Measurements from ENCODE around the gene EMD. TPM values are rescaled to one million over a fixed set of nuclear protein-coding genes. Genes with fewer than 3 reads are reported as not detected.
"Not testable (repeated sequence)": the region's sequence is repeated elsewhere in the genome, so short reads cannot be mapped to it uniquely, and the experiment has no call there.

EMD gene
- total RNA-seq, 1 donor from 2014 or later, result 55.9 TPM

DNA sequence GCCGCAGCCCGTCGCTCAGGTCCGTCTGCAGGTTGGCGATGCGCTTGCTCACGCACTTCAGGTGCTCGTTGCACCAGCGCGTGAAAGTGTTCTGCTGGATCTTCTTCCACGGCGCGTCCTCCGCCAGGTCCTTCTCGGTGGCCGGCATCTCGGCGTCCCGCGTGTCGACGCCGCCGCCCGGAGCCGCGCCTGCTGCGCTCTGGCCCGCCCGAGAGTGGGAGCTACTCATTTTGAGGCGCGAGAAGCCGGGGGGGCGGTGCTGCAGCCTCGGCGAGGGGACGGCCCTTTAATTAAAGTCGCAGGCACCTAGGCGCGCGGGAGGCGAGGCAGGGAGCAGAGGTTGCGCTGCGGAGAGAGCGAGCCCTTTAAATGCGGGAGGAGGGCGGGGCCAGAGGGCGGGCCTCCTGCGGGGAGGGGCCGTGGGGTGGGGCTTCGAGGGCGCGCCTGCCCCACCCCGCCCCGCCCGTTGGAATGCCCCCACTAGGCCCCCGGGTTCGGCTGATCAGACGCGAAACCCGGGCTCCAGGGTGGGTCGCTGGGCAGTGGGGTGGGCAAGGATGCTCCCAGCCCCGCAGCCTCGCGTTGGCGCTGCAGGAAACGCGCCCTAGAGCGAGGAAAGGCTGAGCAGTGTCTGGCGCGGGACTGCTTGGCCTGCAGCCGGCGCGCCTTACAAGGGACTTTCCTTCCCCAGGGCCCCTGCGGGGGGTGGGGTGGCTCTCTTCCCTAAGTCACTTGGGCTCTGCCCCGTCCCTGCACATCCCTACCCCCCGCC is 7.9 kb upstream of the EMD start:
- intact Hi-C loops (cut with micrococcal nuclease), result loop anchor here (1.0 to 10.0 kb wide), 6 partner anchors 8 to 646 kb away; partner anchors contain the start of genes ABCD1, ARHGAP4, BCAP31 and EMD

DNA sequence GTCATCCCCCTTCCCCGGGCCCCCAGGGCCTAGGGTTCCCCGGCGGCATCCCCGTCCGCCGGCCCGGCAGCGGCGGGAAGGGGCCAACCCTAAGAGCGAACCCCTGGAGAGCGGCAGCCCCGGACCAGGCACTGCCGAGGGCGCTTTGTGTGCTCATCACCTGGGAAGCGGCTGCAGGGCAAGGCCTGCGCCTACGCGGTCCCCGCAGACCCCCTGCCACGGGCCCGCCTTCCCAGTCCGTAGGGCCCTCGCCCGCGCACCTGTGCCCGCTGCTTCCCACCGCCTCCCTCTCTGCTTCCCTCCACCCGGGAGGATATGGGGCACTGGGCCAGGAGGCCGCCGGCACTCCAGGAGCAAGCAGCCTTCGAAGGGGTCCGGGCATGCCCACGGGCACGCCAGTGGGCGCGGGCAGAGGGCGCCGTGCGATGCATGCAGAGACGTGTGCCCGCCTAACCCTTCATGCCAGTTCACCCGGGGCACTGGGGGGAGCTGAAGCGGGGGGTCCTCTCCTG is 7.2 kb upstream of the EMD start:
- intact Hi-C loops (cut with micrococcal nuclease), result loop anchor here (1.0 to 10.0 kb wide), 6 partner anchors 7 to 647 kb away; partner anchors contain the start of genes ABCD1, ARHGAP4, BCAP31 and EMD

DNA sequence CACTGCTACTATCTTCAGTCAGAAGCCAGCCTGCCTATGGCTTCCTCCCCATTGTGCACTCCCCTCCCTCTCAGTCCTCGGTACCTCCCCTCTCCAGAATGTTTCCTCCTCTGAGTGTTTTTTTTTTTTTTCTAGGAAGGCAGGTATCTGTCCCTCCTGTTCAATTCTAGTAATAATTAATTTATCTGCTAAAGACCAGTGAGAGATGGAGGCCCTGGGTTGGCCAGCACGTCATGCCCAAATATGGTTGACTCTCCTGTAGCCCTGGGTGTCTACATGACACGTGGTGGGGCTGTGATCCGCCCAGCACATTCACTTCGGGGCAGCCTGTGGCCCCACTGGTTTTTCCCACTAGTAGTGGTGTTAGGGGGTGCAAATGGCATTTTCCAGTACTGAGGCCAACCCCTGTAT is 6.5 kb upstream of the EMD start:
- intact Hi-C loops (cut with micrococcal nuclease), result loop anchor here (1.0 to 10.0 kb wide), 4 partner anchors 162 to 648 kb away; partner anchors contain the start of genes ABCD1, ARHGAP4, BCAP31 and HCFC1

GRCh38 chrX:154373340-154374306 is 5.5 kb upstream of the EMD start:
- intact Hi-C loops (cut with micrococcal nuclease), result loop anchor here (1.0 to 10.0 kb wide), 4 partner anchors 161 to 649 kb away; partner anchors contain the start of genes ABCD1, ARHGAP4, BCAP31 and HCFC1

DNA sequence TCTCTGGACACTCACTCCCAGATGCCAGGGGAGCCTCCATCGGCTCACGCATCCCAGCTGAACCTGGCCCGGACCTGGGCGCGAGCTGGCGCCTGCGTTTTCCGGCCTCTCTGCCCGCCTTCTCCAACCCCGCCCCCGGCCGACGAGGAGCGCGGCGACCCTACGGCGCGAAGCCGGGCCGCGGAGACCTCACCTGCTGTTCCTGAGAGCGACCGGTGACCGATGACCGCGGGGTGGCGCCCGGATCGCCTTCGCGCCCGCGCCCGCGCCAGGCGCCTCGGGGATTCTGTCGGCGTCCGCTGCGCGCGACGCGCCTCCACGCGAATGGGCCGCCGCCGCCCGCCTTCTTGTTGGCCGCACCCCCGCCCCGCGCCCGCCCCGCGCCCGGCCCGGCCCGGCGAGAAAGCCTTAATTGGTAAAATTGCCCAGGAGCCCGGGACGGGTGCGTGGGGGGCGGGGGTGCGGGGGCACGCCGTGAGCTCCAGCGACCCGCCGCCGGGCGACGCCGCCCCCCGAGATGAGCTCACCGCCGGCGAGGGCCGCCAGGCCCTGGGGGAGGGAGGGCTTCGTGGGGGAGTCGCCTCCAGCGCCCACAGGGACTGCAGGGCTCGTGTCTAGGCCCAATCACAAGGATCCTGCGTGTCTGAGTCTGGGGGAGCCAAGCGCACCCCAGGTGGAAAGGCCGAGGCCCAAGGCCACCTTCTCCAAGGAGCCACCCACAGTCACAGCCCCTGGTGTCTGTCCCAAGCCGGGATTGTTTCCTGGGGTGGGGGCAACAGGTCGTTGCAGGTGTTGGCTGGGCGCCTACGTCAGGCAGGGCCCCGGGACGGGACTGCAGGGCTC is 4.6 kb upstream of the EMD start, which contains the start of gene FLNA:
FLNA (minus strand) TSS at position 322 of the 843 bp plus-strand sequence. CDS start 3,389 bp downstream, outside the sequence.
- intact Hi-C loops (cut with micrococcal nuclease), result loop anchor here (5.0 to 10.0 kb wide), 3 partner anchors 402 to 650 kb away; partner anchors contain the start of genes ABCD1, ARHGAP4, BCAP31 and HCFC1

- intact Hi-C loops (cut with micrococcal nuclease), result loop anchor here (10.0 kb wide), 1 partner anchor 650 kb away; the partner anchor contains the start of genes ABCD1 and BCAP31
Measured at GRCh38 chrX:154375156-154375504, 4.0 kb upstream of the EMD start.

DNA sequence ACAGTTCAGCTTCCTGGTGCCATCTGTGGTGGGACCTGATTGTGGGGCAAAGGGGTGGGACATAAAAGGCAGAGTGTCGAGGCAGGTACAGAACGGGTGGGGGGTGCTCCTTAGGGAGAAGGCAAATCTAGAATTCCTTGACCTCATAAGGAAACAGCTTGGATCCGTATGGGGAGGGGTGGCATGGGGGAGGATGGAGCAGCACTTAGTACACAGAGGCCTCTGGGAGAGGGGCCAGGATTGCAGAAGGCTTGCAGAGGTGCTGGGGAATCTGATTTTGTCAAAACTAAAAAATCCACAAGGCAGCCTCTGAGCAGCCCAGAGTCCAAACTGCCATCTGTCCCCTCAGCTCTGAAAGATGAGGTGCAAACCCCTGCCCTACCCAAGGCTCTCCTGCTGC is 2.3 kb upstream of the EMD start:
- intact Hi-C loops (cut with micrococcal nuclease), result loop anchor here (10.0 kb wide), 1 partner anchor 652 kb away; the partner anchor contains the start of genes ABCD1 and BCAP31

DNA sequence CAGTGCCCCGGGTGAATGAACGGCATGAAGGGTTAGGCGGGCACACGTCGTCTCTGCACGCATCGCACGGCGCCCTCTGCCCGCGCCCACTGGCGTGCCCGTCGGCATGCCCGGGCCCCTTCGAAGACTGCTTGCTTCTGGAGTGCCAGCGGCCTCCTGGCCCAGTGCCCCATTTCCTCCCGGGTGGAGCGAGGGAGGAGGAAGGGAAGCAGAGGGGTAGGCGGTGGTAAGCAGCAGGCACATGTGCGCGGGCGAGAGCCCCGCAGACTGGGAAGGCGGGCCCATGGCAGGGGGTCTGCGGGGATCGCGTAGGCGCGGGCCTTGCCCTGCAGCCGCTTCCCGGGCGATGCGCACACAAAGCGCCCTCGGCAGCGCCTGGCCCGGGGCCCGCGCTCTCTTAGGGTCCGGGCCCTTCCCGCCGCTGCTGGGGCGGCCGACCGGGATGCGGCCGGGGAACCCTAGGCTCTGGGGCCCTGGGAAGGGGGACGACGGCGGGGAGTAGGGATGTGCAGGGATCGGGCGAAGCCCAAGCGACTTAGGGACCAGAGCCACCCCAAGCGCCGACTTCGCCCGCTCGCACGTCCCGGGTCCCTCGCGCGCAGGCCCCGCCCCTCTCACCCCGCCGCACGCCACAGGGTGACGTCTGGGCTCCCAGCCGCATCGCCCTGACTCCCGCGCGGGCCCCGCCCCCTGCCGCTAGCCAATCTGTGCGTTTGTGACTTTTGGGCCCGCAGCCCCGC is 866 bp upstream of the EMD start:
- intact Hi-C loops (cut with micrococcal nuclease), result loop anchor here (1.0 to 10.0 kb wide), 2 partner anchors 34 to 653 kb away; partner anchors contain the start of genes ABCD1 and BCAP31

DNA sequence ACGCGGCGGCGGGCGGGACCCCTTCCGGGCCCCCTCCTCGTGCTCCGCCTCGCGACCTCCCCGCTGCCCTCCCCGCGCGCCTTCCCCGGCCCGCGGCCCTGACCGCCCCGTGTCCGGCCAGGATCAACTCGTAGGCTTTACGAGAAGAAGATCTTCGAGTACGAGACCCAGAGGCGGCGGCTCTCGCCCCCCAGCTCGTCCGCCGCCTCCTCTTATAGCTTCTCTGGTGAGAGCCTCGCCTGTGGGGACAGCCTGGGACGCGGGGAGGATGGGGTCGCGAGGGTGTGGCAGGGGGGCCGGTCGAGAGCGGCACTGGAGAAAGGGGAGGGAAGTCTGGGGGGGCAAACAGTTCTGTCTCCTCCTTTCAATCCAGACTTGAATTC is 465 bp downstream of the EMD start:
- intact Hi-C loops (cut with micrococcal nuclease), result loop anchor here (1.0 to 10.0 kb wide), 3 partner anchors 8 to 655 kb away; partner anchors contain the start of genes ABCD1, BCAP31 and LAGE3

- intact Hi-C loops (cut with micrococcal nuclease), result no loop called here
Measured at GRCh38 chrX:154380153-154380552, 1.1 kb downstream of the EMD start.

- intact Hi-C loops (cut with micrococcal nuclease), result no loop called here
Measured at GRCh38 chrX:154380787-154381186, 1.7 kb downstream of the EMD start.

GRCh38 chrX:154381271-154381670 is 2.2 kb downstream of the EMD start:
- intact Hi-C loops (cut with micrococcal nuclease), result no loop called here

DNA sequence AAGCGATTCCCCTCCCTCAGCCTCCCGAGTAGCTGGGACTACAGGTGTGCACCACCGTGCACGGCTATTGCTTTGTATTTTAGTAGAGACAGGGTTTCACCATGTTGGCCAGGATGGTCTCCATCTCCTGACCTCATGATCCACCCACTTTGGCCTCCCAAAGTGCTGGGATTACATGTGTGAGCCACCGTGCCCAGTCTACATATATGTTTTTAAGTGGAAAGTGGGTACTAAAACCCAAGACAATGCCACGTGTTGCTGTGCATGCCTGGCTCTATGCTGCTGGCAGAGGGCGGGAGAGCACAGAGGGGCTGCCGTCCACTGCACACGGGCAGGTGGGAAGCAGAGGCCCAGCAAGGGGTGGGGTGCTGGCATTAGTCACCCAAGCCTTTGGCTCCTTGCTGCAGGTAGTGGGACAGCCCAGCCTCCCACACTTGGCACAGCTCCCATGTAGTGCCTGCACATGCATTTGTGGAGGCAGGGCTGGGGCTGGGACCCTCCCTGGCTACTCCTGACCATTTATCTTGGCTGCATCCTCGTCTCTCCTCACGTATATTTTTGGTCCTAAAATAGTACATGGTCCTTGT is 3.5 kb downstream of the EMD start:
- intact Hi-C loops (cut with micrococcal nuclease), result no loop called here

DNA sequence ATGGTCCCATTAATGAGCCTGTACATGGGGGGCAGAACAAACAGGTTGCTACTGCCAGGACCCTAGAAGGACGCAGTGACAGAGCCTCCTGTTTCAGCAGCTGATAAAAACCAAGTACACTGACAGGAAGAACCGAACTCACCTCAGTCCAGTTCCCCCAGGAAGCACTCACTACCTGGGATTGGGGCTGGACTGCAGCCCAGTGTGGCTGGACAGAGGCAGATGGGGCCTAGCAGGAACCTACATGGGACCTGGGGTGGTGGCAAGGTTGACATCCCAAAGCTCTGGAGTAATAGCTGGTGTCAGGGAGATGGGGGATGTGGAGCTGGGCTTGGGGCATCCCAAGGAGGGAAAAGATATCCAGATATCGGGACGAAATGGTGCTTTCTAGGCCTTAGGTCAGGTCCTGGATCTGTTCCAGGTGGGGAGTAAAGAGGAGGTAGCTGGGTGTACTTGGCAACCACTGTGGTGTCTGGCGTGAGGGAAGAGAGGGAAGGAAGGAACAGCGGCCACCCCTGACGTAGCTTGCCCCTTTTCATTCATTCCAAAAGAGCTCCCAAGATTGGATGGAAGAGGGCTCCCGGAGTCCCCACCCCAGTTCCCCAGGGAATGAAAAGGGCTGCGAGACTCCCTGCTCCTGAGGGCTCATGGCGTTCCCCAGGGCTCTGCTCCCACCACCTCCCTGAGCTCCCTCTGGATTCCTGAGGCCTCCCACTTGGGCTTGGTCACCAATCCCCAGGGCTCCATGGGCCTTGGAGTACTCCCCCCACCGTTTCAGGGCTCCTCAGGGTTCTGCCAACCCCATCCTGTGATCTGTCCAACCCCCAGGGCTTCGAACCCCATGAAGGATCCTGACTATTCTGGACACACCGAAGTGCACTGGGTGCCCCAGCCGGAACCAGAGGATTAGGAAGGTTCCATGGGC is 4.5 kb downstream of the EMD start:
- intact Hi-C loops (cut with micrococcal nuclease), result no loop called here

DNA sequence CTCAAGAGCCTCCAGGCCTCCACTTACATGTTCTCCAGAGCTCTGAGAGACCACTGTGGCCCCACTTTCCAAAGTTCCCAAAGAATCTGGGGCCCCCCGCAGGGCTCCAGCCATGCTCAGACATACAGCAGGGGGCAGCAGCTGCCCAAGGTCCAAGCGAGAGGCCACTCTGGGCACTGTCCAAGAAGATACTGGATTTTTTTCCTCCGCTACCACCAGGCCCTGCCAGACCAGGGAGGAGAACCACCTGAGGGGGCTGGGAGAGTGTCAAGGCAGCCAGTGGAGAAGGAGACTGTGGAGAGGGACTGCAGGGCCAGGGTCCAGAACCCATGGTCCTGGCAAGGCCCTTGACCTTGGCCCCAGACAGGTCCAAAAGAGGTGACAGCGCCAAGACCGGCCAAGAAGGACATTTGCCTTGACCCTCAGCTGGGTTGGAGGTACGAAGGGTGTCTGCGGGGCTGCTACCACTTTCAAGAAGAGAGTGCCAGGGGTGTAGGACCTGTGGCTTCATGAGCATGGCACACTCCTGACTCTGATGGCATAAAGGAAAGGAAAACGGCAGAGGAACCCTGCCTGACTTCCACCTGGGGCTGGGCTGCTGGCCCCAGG is 5.3 kb downstream of the EMD start:
- intact Hi-C loops (cut with micrococcal nuclease), result no loop called here

- intact Hi-C loops (cut with micrococcal nuclease), result not testable (repeated sequence)
Measured at GRCh38 chrX:154388094-154388493, 9.0 kb downstream of the EMD start.

DNA sequence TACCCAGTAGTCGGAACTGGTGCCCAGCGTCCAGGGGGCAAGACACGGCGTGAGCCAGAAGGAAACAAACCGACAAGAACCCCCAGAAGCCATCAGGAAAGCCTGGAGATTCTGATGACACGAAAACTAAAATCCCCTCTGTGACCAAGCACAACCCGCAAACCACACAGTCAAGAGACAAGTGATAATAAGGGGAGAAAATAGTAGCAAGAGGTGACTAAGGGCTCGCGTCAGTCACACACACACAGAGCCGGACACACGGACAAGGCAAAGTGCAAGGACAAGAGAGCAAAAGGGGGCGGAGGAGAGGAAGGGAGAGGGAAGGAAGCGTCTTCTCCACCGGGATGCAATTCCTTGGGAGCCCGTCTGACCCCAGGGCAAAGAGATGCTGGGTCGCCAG is 9.6 kb downstream of the EMD start:
- intact Hi-C loops (cut with micrococcal nuclease), result not testable (repeated sequence)
